Hepatocyte (in vitro differentiated cells): ENCODE results near the gene GATA6. TPM values are rescaled to one million over a fixed set of nuclear protein-coding genes. Genes with fewer than 3 reads are reported as not detected.

Source experiments
- DNase-seq: peaks from one replicate; pipeline ENCODE4 v3.0.0-alpha.2; 2016; ENCODE audit warnings: low spot score
- H2AFZ ChIP-seq: fragments of 200-600 bp; sonication (generic); 2 replicates; pipeline ENCODE4 v1.6.0; 2016; ENCODE audit warnings: antibody characterized with exemption, mild to moderate bottlenecking
- H3K27ac ChIP-seq: fragments of 200-600 bp; sonication (generic); 2 replicates; pipeline ENCODE4 v1.5.1; 2016; ENCODE audit warnings: mild to moderate bottlenecking
- H3K27me3 ChIP-seq: fragments of 200-600 bp; sonication (generic); 2 replicates; pipeline ENCODE4 v1.6.1; 2016
- H3K36me3 ChIP-seq: fragments of 200-600 bp; sonication (generic); replicated peaks from 2 replicates; pipeline ENCODE4 v1.5.1; 2016; ENCODE audit warnings: low read depth; ENCODE audit not compliant: insufficient read depth
- H3K4me1 ChIP-seq: fragments of 200-600 bp; sonication (generic); 2 replicates; pipeline ENCODE4 v1.5.1; 2016; ENCODE audit warnings: mild to moderate bottlenecking, moderate library complexity; ENCODE audit not compliant: insufficient read depth
- H3K4me2 ChIP-seq: fragments of 200-600 bp; sonication (generic); 2 replicates; pipeline ENCODE4 v1.6.0; 2016
- H3K4me3 ChIP-seq: fragments of 200-600 bp; sonication (generic); 2 replicates; pipeline ENCODE4 v1.5.1; 2016; ENCODE audit warnings: mild to moderate bottlenecking
- H3K79me2 ChIP-seq: fragments of 200-600 bp; sonication (generic); 2 replicates; pipeline ENCODE4 v1.6.0; 2017; ENCODE audit warnings: mild to moderate bottlenecking
- H3K9me2 ChIP-seq: fragments of 200-600 bp; sonication (generic); replicated peaks from 2 replicates; pipeline ENCODE4 v1.6.0; 2017; ENCODE audit warnings: mild to moderate bottlenecking; ENCODE audit not compliant: insufficient read depth
- H3K9me3 ChIP-seq: fragments of 200-600 bp; sonication (generic); 2 replicates; pipeline ENCODE4 v1.5.1; 2016; ENCODE audit warnings: low read depth, mild to moderate bottlenecking
- H4K20me1 ChIP-seq: fragments of 200-600 bp; sonication (generic); 2 replicates; pipeline ENCODE4 v1.6.0; 2016; ENCODE audit warnings: mild to moderate bottlenecking; ENCODE audit not compliant: insufficient read depth, poor library complexity, severe bottlenecking
- EZH2 ChIP-seq: fragments of 200-600 bp; sonication (generic); IDR thresholded peaks from 2 replicates; pipeline ENCODE4 v1.6.1; 2016; ENCODE audit warnings: antibody characterized with exemption, mild to moderate bottlenecking, borderline replicate concordance
- EZH2phosphoT487 ChIP-seq: fragments of 200-600 bp; sonication (generic); IDR thresholded peaks from one replicate; pipeline ENCODE4 v1.6.1; 2018; ENCODE audit warnings: antibody characterized with exemption, mild to moderate bottlenecking, low read depth, moderate library complexity; ENCODE audit not compliant: unreplicated experiment, severe bottlenecking
- WGBS: methylation state at CpG from one replicate; pipeline ENCODE4 v1.1.6; 2016; ENCODE audit warnings: low lambda C conversion rate; ENCODE audit errors: missing lambda C conversion rate; 5-methylcytosine and 5-hydroxymethylcytosine counted together
- polyA plus RNA-seq: library from polyadenylated mRNA; unstranded; fragments of >200 nt; fragmentation: Nextera tagmentation; extraction: Ambion mirVana; gene quantifications from 2 replicates; pipeline ENCODE4 v1.2.1, GENCODE V29; 2016
- total RNA-seq: library from RNA; depleted of rRNA; stranded (reverse); fragments of >200 nt; gene quantifications from 2 replicates; pipeline ENCODE4 v1.2.3, GENCODE V29; 2014
- TF ChIP-seq, protein P1 (sequence below): fragments of 200-600 bp; sonication (generic); IDR thresholded peaks from 2 replicates; pipeline ENCODE4 v1.5.1; 2016; ENCODE audit warnings: antibody characterized with exemption, mild to moderate bottlenecking; ENCODE audit not compliant: poor library complexity

Gene GATA6
- total and polyA plus RNA-seq, 2 experiments from 2014 or later = 125 to 128 TPM

DNA sequence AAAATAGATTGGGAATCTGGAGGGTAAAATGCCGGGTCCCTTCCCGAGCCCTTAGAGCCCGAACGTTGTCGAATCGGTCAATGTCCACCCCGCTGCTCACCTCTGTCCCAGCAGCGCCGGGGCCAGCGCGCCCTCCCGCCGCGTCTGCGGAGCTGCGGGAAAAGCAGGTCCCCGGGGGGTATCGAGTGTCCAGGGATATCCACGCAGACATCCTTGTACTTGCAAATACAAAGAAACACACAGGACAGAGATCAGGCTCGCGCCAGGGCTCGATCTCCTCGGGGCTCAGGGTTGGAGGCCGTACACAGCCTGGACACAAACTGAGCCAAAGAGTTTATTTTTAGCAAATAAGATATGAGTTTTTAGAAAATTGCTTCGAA is 2.3 kb upstream of the GATA6 start:
- DNase-seq = no peak
- peak overlapping the region; percentile 85 for H3K4me2 ChIP-seq
- peak overlapping the region; percentile 100 for H3K27ac ChIP-seq
- peak overlapping the region; percentile 87 for H3K4me3 ChIP-seq
- peaks cover 9% of the 10 kb centered on the region for H3K4me1 ChIP-seq
- TF ChIP-seq, protein P1, sequence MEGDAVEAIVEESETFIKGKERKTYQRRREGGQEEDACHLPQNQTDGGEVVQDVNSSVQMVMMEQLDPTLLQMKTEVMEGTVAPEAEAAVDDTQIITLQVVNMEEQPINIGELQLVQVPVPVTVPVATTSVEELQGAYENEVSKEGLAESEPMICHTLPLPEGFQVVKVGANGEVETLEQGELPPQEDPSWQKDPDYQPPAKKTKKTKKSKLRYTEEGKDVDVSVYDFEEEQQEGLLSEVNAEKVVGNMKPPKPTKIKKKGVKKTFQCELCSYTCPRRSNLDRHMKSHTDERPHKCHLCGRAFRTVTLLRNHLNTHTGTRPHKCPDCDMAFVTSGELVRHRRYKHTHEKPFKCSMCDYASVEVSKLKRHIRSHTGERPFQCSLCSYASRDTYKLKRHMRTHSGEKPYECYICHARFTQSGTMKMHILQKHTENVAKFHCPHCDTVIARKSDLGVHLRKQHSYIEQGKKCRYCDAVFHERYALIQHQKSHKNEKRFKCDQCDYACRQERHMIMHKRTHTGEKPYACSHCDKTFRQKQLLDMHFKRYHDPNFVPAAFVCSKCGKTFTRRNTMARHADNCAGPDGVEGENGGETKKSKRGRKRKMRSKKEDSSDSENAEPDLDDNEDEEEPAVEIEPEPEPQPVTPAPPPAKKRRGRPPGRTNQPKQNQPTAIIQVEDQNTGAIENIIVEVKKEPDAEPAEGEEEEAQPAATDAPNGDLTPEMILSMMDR = no peak
- TF ChIP-seq EZH2phosphoT487 (no peak), EZH2 (no peak)
- H3K36me3 ChIP-seq = no peaks in the 10 kb centered on the region
- H4K20me1 ChIP-seq = peaks cover 22% of the 10 kb centered on the region
- H3K79me2 ChIP-seq = peaks cover 88% of the 10 kb centered on the region
- WGBS = under 1% methylated on average over 25 of the region's 25 CpGs
- H2AFZ ChIP-seq = peak overlapping the region; percentile 1
- no peaks in the 10 kb centered on the region for H3K9me3 ChIP-seq
- no peaks in the 10 kb centered on the region for H3K9me2 ChIP-seq
- H3K27me3 ChIP-seq = no peaks in the 10 kb centered on the region

DNA sequence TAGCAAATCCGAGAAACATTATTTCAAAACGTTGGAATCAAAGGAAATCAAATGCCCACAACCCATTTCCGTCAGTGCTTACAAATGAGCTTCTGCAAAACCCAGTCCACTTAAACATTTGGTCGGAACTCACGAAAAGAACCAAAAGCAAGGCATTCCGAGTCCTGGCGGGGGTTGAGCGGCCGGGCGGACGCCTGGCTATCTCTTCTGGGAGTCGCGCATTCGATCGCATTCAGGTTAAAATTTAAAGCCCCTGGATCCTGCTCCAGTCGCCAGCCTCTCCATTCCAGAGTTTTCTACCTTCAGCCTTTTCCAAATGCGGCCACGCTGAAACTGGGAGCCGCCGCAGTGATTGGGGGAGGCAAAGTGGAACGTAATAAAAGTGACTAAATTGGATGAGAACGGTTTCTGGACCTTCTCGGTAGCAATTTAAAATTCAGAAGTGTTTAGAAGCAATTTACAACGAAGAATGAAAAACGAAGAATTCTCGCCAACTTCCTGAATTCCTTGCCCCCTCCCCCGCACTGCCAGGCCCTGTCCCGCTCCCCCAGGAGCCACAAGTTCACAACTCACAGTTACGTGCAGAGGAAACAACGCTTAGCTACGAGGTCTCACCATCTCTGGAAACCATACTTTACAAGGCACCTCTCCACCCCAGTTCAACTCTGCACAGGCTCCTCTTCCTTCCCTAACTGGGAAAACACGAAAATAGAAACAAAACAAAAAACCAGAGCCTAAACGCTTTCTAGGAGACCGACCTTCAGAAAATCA is 1.7 kb upstream of the GATA6 start:
- Histone ChIP-seq H3K9me3 (no peaks in the 10 kb centered on the region), H3K36me3 (no peaks in the 10 kb centered on the region), H4K20me1 (peaks cover 28% of the 10 kb centered on the region), H3K4me3 (peak overlapping the region; percentile 87), H3K27ac (peak overlapping the region; percentile 100), H2AFZ (peak overlapping the region; percentile 1), H3K9me2 (no peaks in the 10 kb centered on the region), H3K4me1 (peaks cover 9% of the 10 kb centered on the region), H3K27me3 (no peaks in the 10 kb centered on the region), H3K4me2 (peak overlapping the region; percentile 85), H3K79me2 (peaks cover 88% of the 10 kb centered on the region)
- TF ChIP-seq EZH2 (no peak), EZH2phosphoT487 (no peak)
- TF ChIP-seq, protein P1 = no peak
- WGBS = under 1% methylated on average over 34 of the region's 34 CpGs
- peak; percentile 63 for DNase-seq

DNA sequence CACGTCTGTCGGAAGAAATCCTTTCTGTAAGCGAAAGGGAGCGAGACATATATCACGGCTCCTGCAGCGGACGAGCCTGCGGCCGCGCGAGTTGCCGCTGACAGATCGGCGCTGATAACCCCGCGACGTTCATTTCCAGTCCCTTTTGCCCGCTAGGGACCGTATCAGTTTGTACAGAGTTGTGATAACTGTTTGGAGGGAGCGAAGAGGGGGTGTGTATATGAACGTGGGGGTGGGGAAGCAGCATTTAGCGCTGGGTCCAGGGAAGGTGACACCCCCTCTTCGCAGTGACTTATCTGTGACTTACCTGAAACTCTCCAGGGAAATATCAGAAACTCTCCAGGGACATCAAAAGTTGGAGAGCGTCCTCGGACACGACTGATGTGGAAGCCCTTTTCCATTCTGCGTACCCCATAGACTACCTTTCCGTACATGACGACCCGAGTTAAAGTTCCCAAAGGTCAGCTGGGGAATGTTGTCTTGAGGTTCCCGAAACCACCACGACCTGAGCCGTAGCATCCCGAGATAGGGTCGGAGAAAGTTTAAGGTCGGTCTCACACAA is 948 bp upstream of the GATA6 start:
- peak overlapping the region; percentile 85 for H3K4me2 ChIP-seq
- H3K9me3 ChIP-seq = no peaks in the 10 kb centered on the region
- peak overlapping the region; percentile 100 for H3K27ac ChIP-seq
- peak; percentile 86 for DNase-seq
- peaks cover 9% of the 10 kb centered on the region for H3K4me1 ChIP-seq
- no peak overlapping the region for H2AFZ ChIP-seq
- peaks cover 35% of the 10 kb centered on the region for H4K20me1 ChIP-seq
- no peaks in the 10 kb centered on the region for H3K36me3 ChIP-seq
- peak overlapping the region; percentile 87 for H3K4me3 ChIP-seq
- no peaks in the 10 kb centered on the region for H3K27me3 ChIP-seq
- TF ChIP-seq EZH2phosphoT487 (peak; percentile 64), EZH2 (peak; percentile 3)
- TF ChIP-seq, protein P1 = no peak
- H3K9me2 ChIP-seq = no peaks in the 10 kb centered on the region
- under 1% methylated on average over 36 of the region's 36 CpGs for WGBS
- H3K79me2 ChIP-seq = peaks cover 88% of the 10 kb centered on the region
